Body of pancreas (tissue), 4 donors: ENCODE data around the gene ZNF597. TPM values are rescaled to one million over a fixed set of nuclear protein-coding genes. Genes with fewer than 3 reads are reported as not detected.

Source experiments
- ATAC-seq: fragments of 150-250 bp; one replicate; pipeline ENCODE4 v1.9.1; 2016
- DNase-seq, 4 donors: peaks; one replicate each; pipeline ENCODE4 v3.0.0-alpha.2; 2019
- H3K27ac ChIP-seq, 4 donors: fragments of 200-600 bp; sonication (generic); 1 replicate in 3 of 4; 2 replicates in 1 of 4; pipeline versions ENCODE4 v1.5.1 to v1.6.1; 2016 to 2019; ENCODE audit warnings: mild to moderate bottlenecking in 1 of 4, mixed read lengths in 1 of 4, moderate library complexity in 1 of 4
- H3K27me3 ChIP-seq, 2 donors: fragments of 200-600 bp; sonication (generic); one replicate each; pipeline ENCODE4 v1.6.0; 2016; ENCODE audit warnings: mild to moderate bottlenecking in 1 of 2
- H3K36me3 ChIP-seq, 2 donors: fragments of 200-600 bp; sonication (generic); replicated peaks in 1 of 2; 2 replicates each; pipeline ENCODE4 v1.5.1; 2016; ENCODE audit warnings: low read depth in 2 of 2; ENCODE audit not compliant: insufficient read depth in 1 of 2
- H3K4me1 ChIP-seq: fragments of 200-600 bp; sonication (generic); one replicate; pipeline ENCODE4 v1.6.0; 2016
- H3K4me3 ChIP-seq, 2 donors: fragments of 200-600 bp; sonication (generic); 1 replicate in 1 of 2; 2 replicates in 1 of 2; pipeline ENCODE4 v1.5.1; 2016 to 2019
- H3K9me3 ChIP-seq, 3 donors: fragments of 200-600 bp; sonication (generic); 1 replicate in 2 of 3; 2 replicates in 1 of 3; pipeline ENCODE4 v1.5.1; 2016
- CTCF ChIP-seq, 7 experiments: fragments of 450-650 bp in 4 of 7; fragments of 200-600 bp in 3 of 7; sonication (generic) in 3 of 7; IDR thresholded peaks; one replicate each; pipeline ENCODE4 v1.5.1; 2016 to 2019; ENCODE audit warnings: antibody characterized with exemption in 7 of 7
- POLR2A ChIP-seq, 3 donors: fragments of 450-650 bp; IDR thresholded peaks; one replicate each; pipeline ENCODE4 v1.6.1; 2016; ENCODE audit warnings: antibody characterized with exemption in 3 of 3, mild to moderate bottlenecking in 2 of 3
- WGBS, 2 donors: methylation state at CpG; one replicate each; pipeline ENCODE4 v1.1.5; 2017; 5-methylcytosine and 5-hydroxymethylcytosine counted together
- intact Hi-C: fragments of 100-400 bp; cut with DNase I; formaldehyde crosslinking; loops from one replicate; pipeline ENCODE4 v1.15.1; 2023
- total RNA-seq, 2 donors: library from RNA; depleted of rRNA; stranded (reverse); fragments of >200 nt; gene quantifications; one replicate each; pipeline ENCODE4 v1.1.0, GENCODE V29; 2016

The ZNF597 gene
- total RNA-seq, 2 donors from 2014 or later, result 1.3 to 2.3 TPM

- Histone ChIP-seq H3K4me1 (no peaks in the 10 kb centered on the region), H3K27ac (no peak overlapping the region), H3K4me3 (no peak overlapping the region), H3K36me3 (peaks cover 27 to 45% of the 10 kb centered on the region in 2 donors), H3K9me3 (no peaks in the 10 kb centered on the region), H3K27me3 (no peaks in the 10 kb centered on the region)
- TF ChIP-seq POLR2A (IDR thresholded peaks at IDR 0.05) (no peak), CTCF (IDR thresholded peaks at IDR 0.05) (no peak)
- WGBS, 2 donors, result 92 to 97% methylated on average over 20 to 30 of the region's 30 CpGs
- DNase-seq, result no peak
- intact Hi-C loops, result no loop called here
- no peak for ATAC-seq
These were observed 41.2 kb upstream of the ZNF597 start for GRCh38 chr16:3484318-3485096.

- H3K27me3 ChIP-seq, result no peaks in the 10 kb centered on the region
- no peak overlapping the region for H3K27ac ChIP-seq
- 92 to 96% methylated on average over 18 of the region's 18 CpGs for WGBS, 2 donors
- no peaks in the 10 kb centered on the region for H3K4me1 ChIP-seq
- no peaks in the 10 kb centered on the region for H3K9me3 ChIP-seq
- no peak for ATAC-seq
- intact Hi-C loops, result no loop called here
- TF ChIP-seq CTCF (IDR thresholded peaks at IDR 0.05) (no peak), POLR2A (IDR thresholded peaks at IDR 0.05) (no peak)
- DNase-seq, result no peak
- H3K4me3 ChIP-seq, result no peak overlapping the region
- peaks cover 27 to 48% of the 10 kb centered on the region in 2 donors for H3K36me3 ChIP-seq
These were observed 39.4 kb upstream of the ZNF597 start for GRCh38 chr16:3482659-3483241.

- DNase-seq (no peak), ATAC-seq (no peak)
- Histone ChIP-seq H3K27ac (no peak overlapping the region), H3K36me3 (peaks cover 27 to 48% of the 10 kb centered on the region in 2 donors), H3K9me3 (no peaks in the 10 kb centered on the region), H3K4me3 (no peak overlapping the region), H3K27me3 (no peaks in the 10 kb centered on the region), H3K4me1 (no peaks in the 10 kb centered on the region)
- no peak for TF ChIP-seq CTCF (IDR thresholded peaks at IDR 0.05)
- TF ChIP-seq POLR2A (IDR thresholded peaks at IDR 0.05), result no peak
- intact Hi-C loops, result no loop called here
- WGBS, 2 donors, result 90 to 91% methylated on average over 31 to 32 of the region's 32 CpGs
These were observed 38.7 kb upstream of the ZNF597 start for GRCh38 chr16:3481696-3482658.

GRCh38 chr16:3480901-3481695 lies 37.8 kb upstream of the ZNF597 start:
- peaks cover 22 to 44% of the 10 kb centered on the region in 2 donors for H3K36me3 ChIP-seq
- no peaks in the 10 kb centered on the region for H3K9me3 ChIP-seq
- ATAC-seq (no peak), DNase-seq (no peak)
- TF ChIP-seq CTCF (IDR thresholded peaks at IDR 0.05), result no peak
- TF ChIP-seq POLR2A (IDR thresholded peaks at IDR 0.05), result no peak
- H3K4me1 ChIP-seq, result no peaks in the 10 kb centered on the region
- no peaks in the 10 kb centered on the region for H3K27me3 ChIP-seq
- intact Hi-C loops, result no loop called here
- 68 to 76% methylated on average over 18 of the region's 18 CpGs for WGBS, 2 donors
- no peak overlapping the region for H3K4me3 ChIP-seq
- H3K27ac ChIP-seq, result no peak overlapping the region
